ENCODE results near the gene TENM3. TPM values are rescaled to one million over a fixed set of nuclear protein-coding genes. Genes with fewer than 3 reads are reported as not detected.

Gene TENM3
- total RNA-seq, 1 experiment from 2014 or later, result 57.4 TPM

DNA sequence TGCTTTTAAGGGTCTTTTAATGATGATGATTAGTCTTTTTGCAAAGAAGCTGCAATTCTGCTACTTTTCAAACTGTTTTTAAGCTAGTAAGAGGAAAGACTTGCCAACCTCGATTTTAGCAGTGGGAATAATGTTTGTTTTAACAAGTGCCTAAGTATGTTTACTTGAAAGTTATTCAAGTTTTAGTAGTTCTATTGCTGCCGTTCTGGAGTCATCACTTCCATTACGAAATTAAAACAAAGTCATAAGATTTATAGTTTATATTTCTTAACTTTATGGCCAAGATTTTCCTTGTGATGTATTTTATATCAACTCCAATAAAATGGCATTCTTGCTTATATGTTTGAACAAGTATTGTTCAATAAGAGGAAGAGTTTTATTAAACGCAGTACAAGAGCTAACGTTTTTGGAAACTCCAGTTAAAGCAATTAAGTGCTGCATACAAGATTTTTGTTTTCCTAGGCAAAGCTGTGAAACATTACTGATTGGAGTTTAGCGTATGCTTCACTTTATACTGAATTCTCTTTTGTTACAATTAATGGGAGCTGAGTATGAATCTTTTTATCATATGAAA is 211.3 kb downstream of the TENM3 start:
- no peak for DNase-seq

DNA sequence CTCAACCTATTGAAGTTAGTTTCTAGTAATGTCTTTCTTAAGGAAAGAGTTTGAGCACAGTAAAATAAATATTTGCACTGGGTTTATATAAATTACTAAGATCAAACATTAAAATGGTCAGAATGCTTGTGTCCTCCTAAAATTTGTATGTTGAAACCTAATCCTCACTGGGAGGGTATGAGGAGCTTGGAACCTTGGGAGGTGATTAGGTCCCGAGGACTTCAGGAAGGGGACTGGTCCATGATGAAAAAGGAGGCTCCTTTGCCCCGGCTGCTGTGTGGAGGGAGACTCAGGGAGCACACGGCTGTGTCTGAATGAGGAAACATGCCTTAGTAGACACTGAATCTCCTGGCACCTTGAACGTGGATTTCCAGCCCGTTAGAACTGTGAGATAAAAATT is 221.9 kb downstream of the TENM3 start:
- Histone ChIP-seq H3K27me3 (no peaks in the 10 kb centered on the region), H3K4me1 (no peaks in the 10 kb centered on the region), H3K9me3 (replicated peaks) (no peaks in the 10 kb centered on the region), H3K4me3 (no peak overlapping the region), H3K27ac (no peak overlapping the region), H3K36me3 (no peaks in the 10 kb centered on the region)
- no peak for DNase-seq

More for the DNA sequence above, 211.3 kb downstream of the TENM3 start:
- H3K4me3 ChIP-seq, result no peak overlapping the region
- no peaks in the 10 kb centered on the region for H3K27me3 ChIP-seq
- no peak overlapping the region for H3K27ac ChIP-seq
- no peaks in the 10 kb centered on the region for H3K4me1 ChIP-seq
- no peaks in the 10 kb centered on the region for H3K9me3 ChIP-seq (replicated peaks)
- H3K36me3 ChIP-seq, result no peaks in the 10 kb centered on the region

DNA sequence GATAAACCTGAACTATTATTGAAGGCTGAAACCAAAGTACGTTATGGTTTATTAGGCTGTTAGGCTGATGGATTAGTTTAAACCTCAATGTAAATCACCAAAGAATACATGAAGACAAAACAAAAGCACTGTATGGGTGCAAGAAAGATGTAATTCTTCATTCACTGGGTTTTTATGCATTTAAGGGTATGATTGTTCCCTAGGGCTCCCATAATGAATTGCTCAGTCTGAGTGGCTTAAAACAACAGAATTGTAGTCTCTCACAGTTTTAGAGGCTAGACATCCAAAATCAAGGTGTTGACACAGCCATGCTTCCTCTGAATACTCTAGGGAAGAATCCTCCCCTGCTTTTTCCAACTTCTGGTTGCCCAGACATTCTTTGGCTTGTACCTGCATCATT is 222.8 kb downstream of the TENM3 start:
- no peaks in the 10 kb centered on the region for H3K27me3 ChIP-seq
- H3K36me3 ChIP-seq, result no peaks in the 10 kb centered on the region
- H3K4me1 ChIP-seq, result no peaks in the 10 kb centered on the region
- peak in 1 of 2 experiments; percentile 12 for DNase-seq
- H3K4me3 ChIP-seq, result no peak overlapping the region
- H3K27ac ChIP-seq, result no peak overlapping the region
- no peaks in the 10 kb centered on the region for H3K9me3 ChIP-seq (replicated peaks)

DNA sequence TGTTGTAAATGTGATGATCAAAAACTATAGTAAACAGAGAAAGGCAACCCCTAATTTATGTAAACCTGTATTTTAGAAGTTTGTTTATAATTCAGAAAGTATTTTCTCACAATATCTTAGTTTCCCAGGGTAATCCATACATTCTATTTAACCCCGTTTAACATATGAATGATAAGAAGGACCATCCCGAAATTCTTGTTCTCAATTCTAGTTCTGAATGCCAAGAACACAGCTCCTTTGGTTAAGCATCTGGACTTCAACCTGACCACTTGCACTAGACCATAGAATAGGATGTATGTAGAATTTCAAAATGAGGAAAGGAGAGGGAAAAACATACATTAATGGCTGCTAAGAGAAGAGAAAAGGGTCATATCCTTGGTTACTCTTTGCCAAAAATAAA is 227.0 kb downstream of the TENM3 start:
- DNase-seq, result no peak
- no peaks in the 10 kb centered on the region for H3K36me3 ChIP-seq
- no peaks in the 10 kb centered on the region for H3K4me1 ChIP-seq
- no peaks in the 10 kb centered on the region for H3K27me3 ChIP-seq
- no peaks in the 10 kb centered on the region for H3K9me3 ChIP-seq (replicated peaks)
- no peak overlapping the region for H3K4me3 ChIP-seq
- no peak overlapping the region for H3K27ac ChIP-seq

DNA sequence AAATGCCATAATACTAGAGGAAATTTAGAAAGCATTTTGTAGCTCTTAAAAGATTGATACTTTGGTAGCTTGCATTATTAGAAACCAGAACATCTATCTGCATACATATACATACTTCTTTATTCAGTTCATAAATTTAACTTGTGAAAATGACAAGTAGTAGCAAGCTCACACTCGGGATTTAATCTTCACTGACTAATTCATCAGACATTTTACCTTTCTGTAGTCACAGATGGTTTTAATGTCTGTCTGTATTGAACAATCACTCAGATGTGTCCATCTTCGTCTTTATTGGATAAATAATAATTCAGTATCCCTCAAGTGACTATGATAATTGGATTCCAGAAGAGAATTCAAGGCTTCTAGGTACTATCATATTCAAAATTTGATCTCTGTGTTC is 232.3 kb downstream of the TENM3 start:
- Histone ChIP-seq H3K9me3 (replicated peaks) (no peaks in the 10 kb centered on the region), H3K4me3 (no peak overlapping the region), H3K27me3 (no peaks in the 10 kb centered on the region), H3K36me3 (no peaks in the 10 kb centered on the region), H3K4me1 (no peaks in the 10 kb centered on the region), H3K27ac (no peak overlapping the region)
- DNase-seq, result no peak

DNA sequence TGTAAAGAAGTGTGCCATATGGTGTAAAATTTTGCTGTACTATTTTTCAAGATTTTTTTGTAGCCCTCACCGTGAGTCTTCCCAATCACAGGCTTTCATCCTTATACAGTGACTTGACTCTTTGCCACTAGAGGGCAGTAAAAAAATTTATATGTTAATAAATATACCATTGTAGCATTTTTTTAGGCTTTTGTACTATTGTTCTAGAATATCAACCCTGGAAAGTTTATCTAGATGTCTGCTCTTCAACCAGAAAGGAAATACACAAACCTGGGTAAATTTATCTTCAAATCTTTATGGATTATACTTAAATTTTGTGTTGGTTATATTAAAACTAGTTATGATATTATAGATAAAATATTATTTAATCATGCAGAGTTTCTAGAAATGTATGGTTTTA is 235.3 kb downstream of the TENM3 start:
- Histone ChIP-seq H3K27ac (no peak overlapping the region), H3K27me3 (no peaks in the 10 kb centered on the region), H3K4me3 (no peak overlapping the region), H3K4me1 (no peaks in the 10 kb centered on the region), H3K36me3 (no peaks in the 10 kb centered on the region), H3K9me3 (replicated peaks) (no peaks in the 10 kb centered on the region)
- peak in 1 of 2 experiments; percentile 55 for DNase-seq

DNA sequence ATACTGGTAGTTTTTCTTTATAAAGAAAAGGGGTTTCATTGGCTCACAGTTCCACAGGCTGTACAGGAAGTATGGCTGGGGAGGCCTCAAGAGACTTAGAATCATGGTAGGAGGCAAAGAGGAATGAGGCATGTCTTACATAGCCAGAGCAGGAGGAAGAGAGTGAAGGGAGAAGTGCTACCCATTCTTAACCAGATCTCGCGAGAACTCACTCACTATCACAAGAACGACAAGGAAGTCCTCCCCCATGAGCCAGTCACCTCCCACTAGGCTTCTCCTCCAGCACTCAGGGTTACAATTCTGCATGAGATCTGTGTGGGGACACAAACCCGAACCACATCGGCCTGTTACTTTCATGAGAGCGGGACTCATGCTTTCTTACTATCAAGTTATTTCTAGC is 240.5 kb downstream of the TENM3 start:
- H3K4me3 ChIP-seq, result no peak overlapping the region
- no peak for DNase-seq
- H3K27me3 ChIP-seq, result no peaks in the 10 kb centered on the region
- no peaks in the 10 kb centered on the region for H3K36me3 ChIP-seq
- H3K4me1 ChIP-seq, result no peaks in the 10 kb centered on the region
- H3K27ac ChIP-seq, result no peak overlapping the region
- H3K9me3 ChIP-seq (replicated peaks), result no peaks in the 10 kb centered on the region

DNA sequence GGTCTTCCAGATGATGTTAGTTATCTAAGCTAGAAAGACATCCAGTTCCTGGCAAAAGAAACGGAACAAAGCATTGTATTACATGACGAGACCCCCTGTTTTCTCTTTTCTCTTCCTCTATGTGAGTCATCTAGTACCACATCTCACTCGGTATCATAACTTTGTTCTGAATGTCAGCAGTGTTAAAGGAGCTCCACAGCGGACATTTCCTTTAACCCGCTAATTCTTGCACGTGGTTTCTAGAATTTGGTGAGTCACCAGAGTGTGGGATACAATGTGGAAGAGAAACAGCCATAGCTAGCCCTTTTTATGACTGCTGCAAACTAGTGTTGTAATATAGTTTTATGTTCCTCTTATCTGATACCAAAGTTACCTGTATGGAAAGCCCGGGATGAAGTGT is 243.7 kb downstream of the TENM3 start:
- Histone ChIP-seq H3K27ac (no peak overlapping the region), H3K27me3 (no peaks in the 10 kb centered on the region), H3K9me3 (replicated peaks) (no peaks in the 10 kb centered on the region), H3K4me3 (no peak overlapping the region), H3K4me1 (no peaks in the 10 kb centered on the region), H3K36me3 (no peaks in the 10 kb centered on the region)
- DNase-seq, result no peak

DNA sequence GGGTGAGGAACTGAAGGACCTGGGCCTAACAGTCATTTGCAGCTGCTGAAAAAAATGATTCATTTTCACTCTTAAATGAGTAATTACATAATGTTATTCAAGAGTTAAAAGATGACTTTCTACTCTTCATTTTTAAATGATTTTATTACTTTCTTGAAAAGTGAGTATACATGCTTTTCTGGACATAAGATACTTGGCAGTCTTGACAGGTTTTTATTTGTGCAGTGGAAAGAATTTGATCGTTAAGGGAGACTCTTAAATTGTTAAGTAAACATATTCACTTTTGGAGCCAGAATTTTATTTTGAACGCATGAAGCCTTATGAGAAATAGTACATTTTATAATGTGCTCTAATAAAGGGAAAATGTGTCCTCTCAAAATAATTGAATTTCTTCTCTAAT is 245.7 kb downstream of the TENM3 start:
- no peak overlapping the region for H3K27ac ChIP-seq
- H3K9me3 ChIP-seq (replicated peaks), result no peaks in the 10 kb centered on the region
- DNase-seq, result no peak

DNA sequence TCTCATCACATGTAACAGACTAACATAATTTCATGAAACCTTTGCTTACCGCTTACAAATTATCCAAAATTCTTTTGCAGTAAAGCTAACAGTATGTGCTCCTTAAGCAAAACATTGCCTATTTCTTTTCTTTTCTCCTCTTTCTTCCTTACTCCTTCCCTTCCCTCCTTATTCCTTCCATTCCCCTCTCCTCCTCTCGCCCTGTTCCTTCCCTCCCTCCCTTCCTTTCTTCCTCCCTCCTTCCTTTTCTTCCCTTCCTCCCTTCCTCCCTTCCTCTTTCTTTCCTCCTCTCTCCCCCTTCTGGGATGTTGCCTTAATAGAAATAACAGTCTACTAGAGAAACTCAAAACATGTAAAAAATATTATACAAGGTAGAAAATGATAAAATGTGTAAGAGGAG is 246.4 kb downstream of the TENM3 start:
- no peak overlapping the region for H3K27ac ChIP-seq
- no peak overlapping the region for H3K4me3 ChIP-seq
- no peak for DNase-seq
- H3K9me3 ChIP-seq (replicated peaks), result no peaks in the 10 kb centered on the region
- H3K27me3 ChIP-seq, result no peaks in the 10 kb centered on the region
- no peaks in the 10 kb centered on the region for H3K36me3 ChIP-seq
- H3K4me1 ChIP-seq, result peaks cover 15% of the 10 kb centered on the region

More for the DNA sequence above, 245.7 kb downstream of the TENM3 start:
- Histone ChIP-seq H3K36me3 (no peaks in the 10 kb centered on the region), H3K27me3 (no peaks in the 10 kb centered on the region), H3K4me1 (peaks cover 9% of the 10 kb centered on the region), H3K4me3 (no peak overlapping the region)

DNA sequence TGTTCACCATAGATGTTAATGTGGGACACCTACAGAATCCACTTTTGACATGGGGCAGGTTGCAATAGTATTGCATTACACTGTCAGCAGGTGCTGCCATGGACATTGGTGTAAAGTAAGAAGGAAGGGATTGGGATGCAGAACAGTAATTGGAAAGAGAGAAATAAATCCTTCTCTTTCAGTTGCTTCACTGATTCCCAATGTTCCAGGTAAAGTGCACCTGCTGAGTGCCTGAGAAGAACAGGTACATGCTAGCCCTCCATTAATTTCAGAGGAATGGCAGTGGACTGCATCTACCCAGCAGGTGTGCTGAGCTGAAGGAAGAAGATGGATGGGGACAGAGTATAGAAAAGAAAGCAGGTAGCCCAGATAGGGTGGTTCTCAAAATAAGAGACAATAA is 248.5 kb downstream of the TENM3 start:
- Histone ChIP-seq H3K9me3 (replicated peaks) (no peaks in the 10 kb centered on the region), H3K4me3 (no peak overlapping the region), H3K36me3 (no peaks in the 10 kb centered on the region), H3K27me3 (no peaks in the 10 kb centered on the region), H3K27ac (no peak overlapping the region), H3K4me1 (peaks cover 15% of the 10 kb centered on the region)
- no peak for DNase-seq

DNA sequence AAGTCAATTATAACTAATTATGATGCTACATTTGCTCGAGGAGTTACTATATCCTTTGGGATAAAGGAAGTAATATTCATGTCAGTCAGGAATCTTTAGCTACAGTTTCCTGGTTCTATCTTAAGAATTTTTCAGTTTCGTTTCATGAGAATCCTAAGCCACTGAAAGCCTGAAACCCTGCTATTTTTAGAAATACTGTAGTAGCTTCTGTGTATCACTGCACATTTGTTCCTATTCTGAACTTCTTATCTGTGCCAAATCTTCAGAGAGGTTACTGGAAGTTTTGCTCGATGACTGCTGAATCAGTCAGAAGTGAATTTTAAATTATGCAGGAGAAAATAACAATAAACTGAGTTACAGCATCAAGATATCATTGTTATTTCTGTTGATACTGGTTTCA is 249.2 kb downstream of the TENM3 start:
- no peak overlapping the region for H3K27ac ChIP-seq
- H3K27me3 ChIP-seq, result no peaks in the 10 kb centered on the region
- H3K4me1 ChIP-seq, result peaks cover 15% of the 10 kb centered on the region
- no peak overlapping the region for H3K4me3 ChIP-seq
- DNase-seq, result peak in 1 of 2 experiments; percentile 27
- no peaks in the 10 kb centered on the region for H3K36me3 ChIP-seq
- H3K9me3 ChIP-seq (replicated peaks), result no peaks in the 10 kb centered on the region

DNA sequence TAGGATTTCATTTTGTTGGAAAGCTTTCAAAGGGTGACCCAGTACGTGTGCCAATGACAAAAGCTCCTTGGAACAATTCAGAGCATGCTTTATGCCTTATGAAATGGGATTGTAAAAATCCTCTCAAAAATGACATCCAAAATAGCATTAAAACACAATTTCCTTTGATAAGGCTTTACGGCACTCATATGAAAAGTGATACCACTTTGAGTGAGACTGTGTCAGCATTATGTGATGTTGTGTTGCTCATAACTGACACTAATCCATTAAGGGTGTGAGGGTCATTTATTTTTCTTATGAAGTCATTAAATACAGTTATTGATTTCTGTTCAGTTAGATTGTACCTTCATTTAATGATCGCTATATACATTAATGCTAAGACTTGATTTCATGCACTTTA is 250.2 kb downstream of the TENM3 start:
- no peak overlapping the region for H3K4me3 ChIP-seq
- no peaks in the 10 kb centered on the region for H3K9me3 ChIP-seq (replicated peaks)
- no peak overlapping the region for H3K27ac ChIP-seq
- peaks cover 15% of the 10 kb centered on the region for H3K4me1 ChIP-seq
- no peaks in the 10 kb centered on the region for H3K36me3 ChIP-seq
- DNase-seq, result no peak
- H3K27me3 ChIP-seq, result no peaks in the 10 kb centered on the region

DNA sequence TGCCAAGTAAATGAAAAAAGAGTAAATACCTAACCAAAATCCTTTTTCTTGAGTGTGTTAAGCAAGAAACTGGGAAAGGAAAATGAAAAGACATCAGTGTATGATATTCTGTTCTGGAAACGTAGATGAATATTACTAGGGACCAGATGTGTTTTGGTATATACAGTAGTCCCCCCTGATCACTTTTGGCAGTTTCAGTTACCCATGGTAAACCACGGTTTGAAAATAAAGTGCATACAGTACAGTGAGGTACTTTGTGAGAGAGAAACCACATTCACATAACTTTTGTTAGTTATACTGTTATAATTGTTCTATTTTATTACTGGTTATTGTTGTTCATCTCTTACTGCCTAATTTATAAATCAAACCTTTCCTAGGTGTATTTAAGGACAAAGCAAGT is 250.9 kb downstream of the TENM3 start:
- H3K36me3 ChIP-seq, result no peaks in the 10 kb centered on the region
- no peak overlapping the region for H3K27ac ChIP-seq
- DNase-seq, result no peak
- H3K27me3 ChIP-seq, result no peaks in the 10 kb centered on the region
- no peak overlapping the region for H3K4me3 ChIP-seq
- H3K9me3 ChIP-seq (replicated peaks), result no peaks in the 10 kb centered on the region
- peaks cover 15% of the 10 kb centered on the region for H3K4me1 ChIP-seq

DNA sequence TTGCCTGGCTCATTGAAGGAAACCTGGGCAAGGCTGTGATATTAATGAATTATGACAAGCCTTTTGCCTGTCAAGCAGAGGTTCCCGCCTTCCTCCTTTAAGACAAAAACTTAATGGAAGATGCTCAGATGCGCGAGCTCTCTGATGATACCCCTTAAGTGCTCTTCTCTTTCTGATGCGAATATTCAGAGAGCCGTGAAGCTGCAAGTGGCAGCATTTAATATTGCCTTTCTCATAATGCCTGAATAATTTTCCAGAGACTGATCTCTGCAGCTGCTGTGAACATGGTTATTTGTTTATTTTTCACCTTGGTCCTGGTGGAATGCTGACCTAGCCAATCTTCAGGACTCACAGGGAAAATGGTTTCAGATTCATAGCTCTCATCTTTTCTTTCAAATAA is 251.8 kb downstream of the TENM3 start:
- peak overlapping the region; percentile 39 for H3K27ac ChIP-seq
- peaks cover 15% of the 10 kb centered on the region for H3K4me1 ChIP-seq
- H3K36me3 ChIP-seq, result no peaks in the 10 kb centered on the region
- H3K9me3 ChIP-seq (replicated peaks), result no peaks in the 10 kb centered on the region
- peak overlapping the region; percentile 9; the same call in 1 of the 2 replicates for H3K4me3 ChIP-seq
- no peaks in the 10 kb centered on the region for H3K27me3 ChIP-seq
- peak; percentile 5 to 52 for DNase-seq

DNA sequence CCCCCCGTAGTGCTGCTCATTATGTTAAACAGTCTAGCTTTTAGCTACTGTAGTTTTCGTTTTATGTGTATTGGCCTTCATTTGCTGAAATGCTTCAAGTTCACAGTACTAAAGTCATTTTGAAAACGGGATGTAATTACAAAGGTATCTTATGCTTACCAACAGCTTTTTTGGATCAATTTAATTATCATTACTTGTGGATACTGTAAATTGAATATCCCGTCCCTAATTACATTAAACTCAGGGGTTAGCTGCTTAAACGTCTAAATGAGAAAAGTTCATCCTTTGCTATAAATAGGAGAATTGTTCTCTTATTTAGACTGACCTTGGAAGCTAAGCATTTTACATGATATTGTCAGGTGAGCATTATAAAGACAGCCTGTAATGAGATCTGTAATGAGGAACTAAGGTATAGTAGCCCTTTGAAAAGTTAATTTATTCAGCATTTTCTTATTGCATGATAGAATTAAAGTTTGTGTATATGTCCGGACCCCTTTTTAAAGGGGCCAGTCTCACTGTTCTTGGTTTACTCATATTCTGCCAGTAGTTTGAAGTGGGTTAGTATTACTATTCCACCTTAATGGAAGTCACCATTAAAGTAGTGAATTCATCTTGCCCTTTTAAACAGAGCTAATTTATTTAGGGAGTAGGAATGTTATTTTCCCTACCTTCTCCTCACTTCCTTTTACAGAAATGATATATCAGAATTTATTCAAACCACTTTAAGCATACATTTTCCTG is 252.6 kb downstream of the TENM3 start:
- Histone ChIP-seq H3K27me3 (no peaks in the 10 kb centered on the region), H3K9me3 (replicated peaks) (no peaks in the 10 kb centered on the region), H3K36me3 (no peaks in the 10 kb centered on the region), H3K4me1 (peaks cover 15% of the 10 kb centered on the region), H3K27ac (peak overlapping the region; percentile 39), H3K4me3 (no peak overlapping the region; the same call in 1 of the 2 replicates)
- no peak for DNase-seq
